SK-N-SH (cell line): Measurements from ENCODE around the gene CABP1. TPM values are rescaled to one million over a fixed set of nuclear protein-coding genes. Genes with fewer than 3 reads are reported as not detected.

Source experiments
- CTCF ChIA-PET: fragments of 300-600, 350-600 bp; formaldehyde crosslinking; extraction: SDS; loops from one replicate; lab custom pipeline; 2021; lab: Yijun Ruan, JAX
- POLR2A ChIA-PET: fragments of 350-600 bp; sonication (Branson Sonifier 250); formaldehyde crosslinking; extraction: SDS; loops from one replicate; lab custom pipeline; 2020; ENCODE audit warnings: antibody characterized with exemption, inconsistent platforms; lab: Yijun Ruan, JAX
- DNase-seq: peaks from one replicate; pipeline ENCODE4 v3.0.0; 2012
- H2AFZ ChIP-seq: fragments of 200-600 bp; sonication (generic); 2 replicates; pipeline ENCODE4 v1.8.1; 2016; ENCODE audit warnings: antibody characterized with exemption, mild to moderate bottlenecking, low read depth
- H3F3A ChIP-seq: fragments of 200-600 bp; sonication (generic); replicated peaks from 2 replicates; pipeline ENCODE3; 2016; ENCODE audit warnings: antibody characterized with exemption, mild to moderate bottlenecking; ENCODE audit not compliant: insufficient read depth
- H3K27ac ChIP-seq, 2 experiments: fragments of 200-500 bp in 1 of 2; fragments of 200-600 bp in 1 of 2; sonication (Bioruptor generic) in 1 of 2; sonication (generic), shearing (Covaris generic) in 1 of 2; 2 replicates each; pipeline versions ENCODE4 v1.5.1 to v1.6.1; 2014 to 2016; ENCODE audit warnings: low read depth in 2 of 2, inconsistent platforms in 1 of 2, low read length in 1 of 2, mild to moderate bottlenecking in 1 of 2, mixed read lengths in 1 of 2
- H3K27me3 ChIP-seq: fragments of 200-600 bp; sonication (generic), shearing (Covaris generic); 2 replicates; pipeline ENCODE4 v1.6.1; 2016; ENCODE audit warnings: mixed run types; ENCODE audit not compliant: insufficient read depth
- H3K36me3 ChIP-seq, 2 experiments: fragments of 200-500 bp in 1 of 2; fragments of 200-600 bp in 1 of 2; sonication (Bioruptor generic) in 1 of 2; sonication (generic) in 1 of 2; replicated peaks in 1 of 2; 2 replicates each; pipeline versions ENCODE3 to v1.5.1; 2014 to 2016; ENCODE audit warnings: low read length in 1 of 2, mild to moderate bottlenecking in 1 of 2; ENCODE audit not compliant: insufficient read depth in 2 of 2, control insufficient read depth in 1 of 2
- H3K4me1 ChIP-seq, 2 experiments: fragments of 200-500 bp in 1 of 2; fragments of 200-600 bp in 1 of 2; sonication (Bioruptor generic) in 1 of 2; sonication (generic), shearing (Covaris generic) in 1 of 2; 2 replicates each; pipeline versions ENCODE4 v1.5.1 to v1.6.1; 2014 to 2016; ENCODE audit warnings: low read depth in 1 of 2, low read length in 1 of 2, mixed run types in 1 of 2; ENCODE audit not compliant: insufficient read depth in 2 of 2, control insufficient read depth in 1 of 2
- H3K4me2 ChIP-seq: fragments of 200-600 bp; sonication (generic), shearing (Covaris generic); 2 replicates; pipeline ENCODE4 v1.6.1; 2017; ENCODE audit warnings: mixed run types
- H3K4me3 ChIP-seq, 2 experiments: fragments of 200-500 bp in 1 of 2; fragments of 200-600 bp in 1 of 2; sonication (Bioruptor generic) in 1 of 2; sonication (generic), shearing (Covaris generic) in 1 of 2; 2 replicates each; pipeline versions ENCODE4 v1.5.1 to v1.8.1; 2014 to 2016; ENCODE audit warnings: low read depth in 2 of 2, inconsistent platforms in 1 of 2, low read length in 1 of 2, mild to moderate bottlenecking in 1 of 2, mixed read lengths in 1 of 2, moderate library complexity in 1 of 2
- H3K79me2 ChIP-seq: fragments of 200-600 bp; sonication (generic); 2 replicates; pipeline ENCODE4 v1.8.1; 2017; ENCODE audit warnings: mild to moderate bottlenecking; ENCODE audit not compliant: insufficient read depth
- H3K9ac ChIP-seq: fragments of 200-600 bp; sonication (generic); 2 replicates; pipeline ENCODE4 v1.6.1; 2017; ENCODE audit warnings: mixed run types
- H3K9me2 ChIP-seq: fragments of 200-600 bp; sonication (generic); 2 replicates; pipeline ENCODE4 v1.6.1; 2017; ENCODE audit warnings: mixed run types
- H3K9me3 ChIP-seq: fragments of 200-600 bp; sonication (generic); 2 replicates; pipeline ENCODE4 v1.6.1; 2017; ENCODE audit warnings: mixed run types, mild to moderate bottlenecking, moderate library complexity
- H4K20me1 ChIP-seq: fragments of 200-600 bp; sonication (generic); 2 replicates; pipeline ENCODE4 v1.6.1; 2017; ENCODE audit warnings: mild to moderate bottlenecking, mixed run types; ENCODE audit not compliant: insufficient read depth
- CHD2 ChIP-seq: fragments of 150-350 bp; IDR thresholded peaks from 2 replicates; pipeline ENCODE4 v1.6.1; 2018; ENCODE audit warnings: low read length; ENCODE audit not compliant: partially characterized antibody
- ELF1 ChIP-seq: IDR thresholded peaks from 2 replicates; pipeline ENCODE4 v1.4.0; 2012
- EP300 ChIP-seq, 2 experiments: IDR thresholded peaks; 2 replicates each; pipeline versions ENCODE4 v1.4.0 to v1.6.1; 2012; ENCODE audit warnings: borderline replicate concordance in 1 of 2, low read depth in 1 of 2, low read length in 1 of 2
- FOXJ3 ChIP-seq: sonication (generic); formaldehyde crosslinking; IDR thresholded peaks from 2 replicates; pipeline ENCODE4 v1.5.1; 2020; ENCODE audit warnings: mild to moderate bottlenecking, missing genetic modification reagents
- IRF3 ChIP-seq: fragments of 150-350 bp; IDR thresholded peaks from 2 replicates; pipeline ENCODE4 v1.6.1; 2016; ENCODE audit warnings: mild to moderate bottlenecking, low read depth, low read length
- MEF2A ChIP-seq: IDR thresholded peaks from 2 replicates; pipeline ENCODE4 v1.4.0; 2012; ENCODE audit warnings: low read depth, borderline replicate concordance
- MXI1 ChIP-seq: IDR thresholded peaks from 2 replicates; pipeline ENCODE4 v1.6.1; 2012; ENCODE audit warnings: mild to moderate bottlenecking, low read depth, low read length, improper control_type of control experiment
- NFIC ChIP-seq: IDR thresholded peaks from 2 replicates; pipeline ENCODE4 v1.4.0; 2012; ENCODE audit warnings: borderline replicate concordance
- POLR2AphosphoS5 ChIP-seq: IDR thresholded peaks from 2 replicates; pipeline ENCODE4 v1.6.1; 2012; ENCODE audit warnings: low read depth, low read length
- RAD21 ChIP-seq: IDR thresholded peaks from 2 replicates; pipeline ENCODE4 v1.6.1; 2012; ENCODE audit warnings: mild to moderate bottlenecking, low read length
- RCOR1 ChIP-seq: fragments of 150-350 bp; IDR thresholded peaks from 2 replicates; pipeline ENCODE4 v1.6.1; 2017; ENCODE audit warnings: antibody characterized with exemption, low read length
- REST ChIP-seq: IDR thresholded peaks from 2 replicates; pipeline ENCODE4 v1.6.1; 2012; ENCODE audit warnings: mild to moderate bottlenecking, low read depth, low read length, moderate library complexity
- RXRA ChIP-seq: IDR thresholded peaks from 2 replicates; pipeline ENCODE4 v1.4.0; 2012; ENCODE audit warnings: low read depth, mild to moderate bottlenecking, borderline replicate concordance
- SIN3A ChIP-seq: IDR thresholded peaks from 2 replicates; pipeline ENCODE4 v1.6.1; 2012; ENCODE audit warnings: low read depth, mild to moderate bottlenecking, low read length, moderate library complexity, borderline replicate concordance
- TAF1 ChIP-seq: IDR thresholded peaks from 2 replicates; pipeline ENCODE4 v1.6.1; 2012; ENCODE audit warnings: low read depth, mild to moderate bottlenecking, low read length, moderate library complexity, borderline replicate concordance
- TCF12 ChIP-seq: IDR thresholded peaks from 2 replicates; pipeline ENCODE4 v1.4.0; 2012
- USF2 ChIP-seq: fragments of 150-350 bp; IDR thresholded peaks from 2 replicates; pipeline ENCODE4 v1.6.1; 2017; ENCODE audit warnings: antibody characterized with exemption, low read length, low read depth, borderline replicate concordance
- WGBS: methylation state at CpG from one replicate; pipeline ENCODE4 v1.1.6; 2017; ENCODE audit warnings: low lambda C conversion rate; 5-methylcytosine and 5-hydroxymethylcytosine counted together
- polyA plus RNA-seq, 3 experiments: library from polyadenylated mRNA; depleted of rRNA; stranded (reverse); fragments of >200 nt; gene quantifications; 2 replicates each; pipeline ENCODE4 v1.2.3, GENCODE V29; 2012

CABP1 gene
- polyA plus RNA-seq, 1 of the 3 experiments (the other 2 are of a cell fraction) = 0.08 TPM

GRCh38 chr12:120690978-120691377 is 50.6 kb downstream of the CABP1 start:
- no peak overlapping the region for H2AFZ ChIP-seq
- POLR2A ChIA-PET = interaction anchor here (1.0 kb wide), 1 partner anchor 11 kb away, joined by 3 read pairs; no protein-coding TSS in a partner anchor
- CTCF ChIA-PET = interaction anchor here (1.0 to 5.6 kb wide), 3 partner anchors 42 to 108 kb away, joined by 4 to 34 read pairs (median 8); no protein-coding TSS in a partner anchor
- no peaks in the 10 kb centered on the region for H3K27me3 ChIP-seq
- H3K9ac ChIP-seq = no peak overlapping the region
- H3F3A ChIP-seq = peaks cover 4% of the 10 kb centered on the region
- H3K4me2 ChIP-seq = no peak overlapping the region
- no peak overlapping the region for H3K27ac ChIP-seq
- WGBS = 94% methylated on average over 3 of the region's 3 CpGs
- peaks cover 4 to 21% of the 10 kb centered on the region in 2 experiments; a peak in 3 of 4 replicates for H3K4me1 ChIP-seq
- no peaks in the 10 kb centered on the region for H3K9me3 ChIP-seq
- no peaks in the 10 kb centered on the region for H3K9me2 ChIP-seq
- no peak for TF ChIP-seq RCOR1
- TF ChIP-seq SIN3A = no peak
- no peak for TF ChIP-seq MEF2A
- no peak for TF ChIP-seq NFIC
- TF ChIP-seq TCF12 = no peak
- no peak for TF ChIP-seq EP300 (IDR thresholded peaks at IDR 0.05; ENCODE audit: borderline replicate concordance in 1 of 2, low read depth in 1 of 2, low read length in 1 of 2)
- no peak for TF ChIP-seq USF2
- no peak for TF ChIP-seq RAD21
- no peak for TF ChIP-seq REST
- no peak for TF ChIP-seq RXRA
- TF ChIP-seq POLR2AphosphoS5 = no peak
- no peak for TF ChIP-seq FOXJ3 (CRISPR knock-in tag)
- no peak for TF ChIP-seq TAF1
- no peak for TF ChIP-seq ELF1
- no peak for TF ChIP-seq CHD2
- TF ChIP-seq MXI1 = no peak
- TF ChIP-seq IRF3 = no peak
- no peak overlapping the region for H3K4me3 ChIP-seq
- peaks cover 58% of the 10 kb centered on the region for H4K20me1 ChIP-seq
- H3K36me3 ChIP-seq = peaks cover 17 to 23% of the 10 kb centered on the region in 2 experiments
- DNase-seq = no peak
- H3K79me2 ChIP-seq = peaks cover 70% of the 10 kb centered on the region
